HL-60 (cell line): Measurements from ENCODE around the gene CACTIN.

Experiments used
- DNase-seq, 2 experiments: peaks; one replicate each; pipeline ENCODE4 v3.0.0-alpha.2; 2010 to 2020; ENCODE audit warnings: low read depth in 1 of 2, low spot score in 1 of 2
- H3K27ac ChIP-seq: fragments of 250-450 bp; sonication (Bioruptor Pico); replicated peaks from 2 replicates; pipeline ENCODE4 v1.5.1; 2020; ENCODE audit warnings: mild to moderate bottlenecking, moderate library complexity
- H3K27me3 ChIP-seq: fragments of 250-450 bp; sonication (Bioruptor Pico); 2 replicates; pipeline ENCODE4 v1.5.1; 2021; ENCODE audit warnings: mild to moderate bottlenecking, moderate library complexity; ENCODE audit not compliant: insufficient read depth, poor library complexity, severe bottlenecking
- H3K4me3 ChIP-seq: replicated peaks from 2 replicates; pipeline ENCODE4 v1.5.1; 2011; ENCODE audit warnings: mild to moderate bottlenecking, control low read depth, low read length; ENCODE audit not compliant: insufficient read depth
- CTCF ChIP-seq: IDR thresholded peaks from one replicate; pipeline ENCODE4 v1.5.1; 2011; ENCODE audit warnings: low read length, control low read depth, inconsistent platforms; ENCODE audit not compliant: insufficient read depth
- GABPA ChIP-seq: IDR thresholded peaks from 2 replicates; pipeline ENCODE4 v1.6.1; 2012; ENCODE audit warnings: low read depth
- POLR2AphosphoS5 ChIP-seq: IDR thresholded peaks from 2 replicates; pipeline ENCODE4 v1.6.1; 2012; ENCODE audit warnings: low read depth
- REST ChIP-seq: IDR thresholded peaks from 2 replicates; pipeline ENCODE4 v1.6.1; 2012; ENCODE audit warnings: low read depth; ENCODE audit not compliant: insufficient replicate concordance
- SPI1 ChIP-seq: IDR thresholded peaks from 2 replicates; pipeline ENCODE4 v1.6.1; 2012; ENCODE audit warnings: low read depth, mild to moderate bottlenecking, borderline replicate concordance

Gene CACTIN

GRCh38 chr19:3623716-3624115 lies 2.9 kb downstream of the CACTIN start:
- H3K4me3 ChIP-seq: no peak overlapping the region
- TF ChIP-seq CTCF (no peak), GABPA (no peak), POLR2AphosphoS5 (no peak), SPI1 (no peak), REST (no peak)
- H3K27me3 ChIP-seq: no peaks in the 10 kb centered on the region
- no peak overlapping the region for H3K27ac ChIP-seq
- no peak for DNase-seq

- no peak for DNase-seq
- no peak for TF ChIP-seq POLR2AphosphoS5
- no peak for TF ChIP-seq SPI1
- no peak for TF ChIP-seq GABPA
- TF ChIP-seq REST: no peak
- no peak for TF ChIP-seq CTCF
- Histone ChIP-seq H3K4me3 (no peak overlapping the region), H3K27ac (no peak overlapping the region), H3K27me3 (no peaks in the 10 kb centered on the region)
Measured at GRCh38 chr19:3622224-3622623, 4.4 kb downstream of the CACTIN start.

- no peak overlapping the region for H3K27ac ChIP-seq
- TF ChIP-seq CTCF (no peak), POLR2AphosphoS5 (no peak), GABPA (no peak), REST (no peak), SPI1 (no peak)
- no peak for DNase-seq
Measured at GRCh38 chr19:3621689-3622088, 4.9 kb downstream of the CACTIN start.

More at GRCh38 chr19:3621689-3622088, 4.9 kb downstream of the CACTIN start:
- Histone ChIP-seq H3K4me3 (no peak overlapping the region), H3K27me3 (no peaks in the 10 kb centered on the region)
